ENCODE results near the gene ROBO1.
A peak's percentile ranks its signal among the peaks of the same experiment; 100 is the strongest.

ROBO1 gene

DNA sequence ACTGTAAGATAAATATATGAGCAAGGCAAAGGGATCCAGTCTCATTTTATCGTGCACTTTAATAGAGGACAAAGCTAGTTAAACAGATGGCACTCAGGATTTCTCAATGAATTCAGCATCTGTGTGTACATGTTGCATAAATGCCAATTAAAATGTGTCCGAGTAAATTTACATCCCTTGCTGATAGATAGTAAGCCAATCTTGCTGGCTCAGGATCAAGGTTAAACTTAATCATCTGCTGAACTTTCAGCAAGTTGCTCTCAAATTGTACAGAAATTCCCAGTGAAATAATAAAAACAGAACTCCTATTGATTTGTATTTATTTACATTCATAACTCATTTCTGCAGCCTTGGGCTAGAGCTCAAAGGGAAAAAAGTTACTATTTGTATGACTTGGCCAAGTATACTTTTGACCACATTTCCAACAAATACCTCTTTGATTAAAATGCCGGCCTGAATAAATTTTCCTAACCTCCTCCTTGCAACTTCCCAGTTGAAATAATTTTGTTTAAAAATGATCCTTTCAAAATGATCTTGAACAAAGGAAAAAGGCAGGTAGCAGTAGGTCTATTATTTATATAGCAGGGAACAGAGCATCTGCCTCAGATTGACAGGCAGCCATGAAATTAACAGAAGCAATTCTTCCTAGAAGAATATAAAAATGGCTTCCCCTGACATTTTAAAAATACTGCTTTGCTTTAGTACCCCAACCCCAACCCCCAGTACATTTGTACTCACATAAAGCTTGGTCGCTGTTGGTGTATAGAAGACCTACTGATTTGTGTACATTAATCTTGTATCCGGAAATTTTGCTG is 1001.9 kb downstream of the ROBO1 start:
- TF ChIP-seq, protein P1, sequence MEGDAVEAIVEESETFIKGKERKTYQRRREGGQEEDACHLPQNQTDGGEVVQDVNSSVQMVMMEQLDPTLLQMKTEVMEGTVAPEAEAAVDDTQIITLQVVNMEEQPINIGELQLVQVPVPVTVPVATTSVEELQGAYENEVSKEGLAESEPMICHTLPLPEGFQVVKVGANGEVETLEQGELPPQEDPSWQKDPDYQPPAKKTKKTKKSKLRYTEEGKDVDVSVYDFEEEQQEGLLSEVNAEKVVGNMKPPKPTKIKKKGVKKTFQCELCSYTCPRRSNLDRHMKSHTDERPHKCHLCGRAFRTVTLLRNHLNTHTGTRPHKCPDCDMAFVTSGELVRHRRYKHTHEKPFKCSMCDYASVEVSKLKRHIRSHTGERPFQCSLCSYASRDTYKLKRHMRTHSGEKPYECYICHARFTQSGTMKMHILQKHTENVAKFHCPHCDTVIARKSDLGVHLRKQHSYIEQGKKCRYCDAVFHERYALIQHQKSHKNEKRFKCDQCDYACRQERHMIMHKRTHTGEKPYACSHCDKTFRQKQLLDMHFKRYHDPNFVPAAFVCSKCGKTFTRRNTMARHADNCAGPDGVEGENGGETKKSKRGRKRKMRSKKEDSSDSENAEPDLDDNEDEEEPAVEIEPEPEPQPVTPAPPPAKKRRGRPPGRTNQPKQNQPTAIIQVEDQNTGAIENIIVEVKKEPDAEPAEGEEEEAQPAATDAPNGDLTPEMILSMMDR (conservative IDR thresholded peaks at IDR 0.05; ENCODE audit: low read depth) = no peak
- DNase-seq (ENCODE audit: low spot score) = no peak
- POLR2A ChIA-PET (ENCODE audit: low non-redundant PET) = no interaction called here
- no peak overlapping the region for H3K27ac ChIP-seq
- CTCF ChIA-PET = no interaction called here

DNA sequence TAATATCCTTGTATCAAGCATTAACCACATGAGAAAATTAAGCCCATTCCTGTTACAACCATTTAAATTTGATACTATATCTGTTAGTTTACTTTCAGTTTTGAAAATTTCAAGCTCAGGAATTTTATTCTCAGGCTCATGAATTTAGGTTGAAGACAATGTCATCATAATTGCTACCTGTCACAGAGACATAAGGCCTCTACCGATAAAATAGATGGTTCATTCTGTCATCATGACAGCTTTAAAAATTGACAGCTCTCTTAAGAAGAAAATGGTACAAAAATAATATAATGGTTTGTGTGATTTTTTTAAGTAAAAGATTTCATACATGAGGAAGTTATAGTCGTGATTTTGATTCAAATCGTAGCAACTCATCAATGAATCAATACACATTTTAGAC is 1003.2 kb downstream of the ROBO1 start:
- ChIA-PET POLR2A (ENCODE audit: low non-redundant PET) (no interaction called here), CTCF (no interaction called here)
- no peak overlapping the region for H3K27ac ChIP-seq
- TF ChIP-seq, protein P1 (conservative IDR thresholded peaks at IDR 0.05; ENCODE audit: low read depth) = no peak
- no peak for DNase-seq (ENCODE audit: low spot score)

DNA sequence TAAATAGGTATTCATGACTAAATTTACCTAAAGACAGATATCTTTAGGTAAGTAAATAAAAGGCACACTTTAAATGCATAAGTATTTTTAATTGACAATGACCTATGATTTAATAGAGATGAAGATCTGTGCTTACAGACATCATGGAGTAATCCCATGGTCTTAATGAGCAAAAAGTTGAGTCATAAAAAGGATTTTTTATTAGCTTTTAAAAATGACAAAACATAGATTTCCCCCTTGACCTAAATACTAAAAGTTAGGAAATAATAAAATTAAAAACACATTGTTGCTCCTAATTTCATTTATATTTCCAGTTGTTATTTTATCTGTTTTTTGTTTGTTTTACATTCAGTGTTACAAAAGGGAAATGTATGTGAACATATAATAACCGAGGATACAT is 1005.7 kb downstream of the ROBO1 start:
- TF ChIP-seq, protein P1 (conservative IDR thresholded peaks at IDR 0.05; ENCODE audit: low read depth) = no peak
- ChIA-PET POLR2A (ENCODE audit: low non-redundant PET) (no interaction called here), CTCF (no interaction called here)
- DNase-seq (ENCODE audit: low spot score) = no peak
- no peak overlapping the region for H3K27ac ChIP-seq

DNA sequence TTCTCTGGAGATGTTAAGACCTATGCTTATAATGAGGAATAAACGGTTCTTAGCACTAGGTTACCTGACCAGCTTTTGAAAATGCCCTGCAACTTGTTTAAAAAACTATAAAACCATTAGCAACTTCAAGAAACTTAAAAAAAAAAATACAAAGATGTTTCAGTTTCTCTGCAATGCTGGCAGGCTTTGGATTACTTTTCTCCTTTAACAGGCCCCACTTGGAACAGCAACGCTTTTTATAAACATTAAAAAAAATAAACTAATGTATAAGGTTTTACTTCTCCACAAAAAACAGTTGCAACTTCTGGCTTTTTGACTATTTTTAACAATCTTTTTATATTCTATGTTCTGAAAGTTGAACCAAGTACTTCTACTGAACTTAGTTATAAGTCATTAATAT is 1006.7 kb downstream of the ROBO1 start:
- no peak overlapping the region for H3K27ac ChIP-seq
- CTCF ChIA-PET = no interaction called here
- TF ChIP-seq, protein P1 (conservative IDR thresholded peaks at IDR 0.05; ENCODE audit: low read depth) = no peak
- no peak for DNase-seq (ENCODE audit: low spot score)
- POLR2A ChIA-PET (ENCODE audit: low non-redundant PET) = no interaction called here

DNA sequence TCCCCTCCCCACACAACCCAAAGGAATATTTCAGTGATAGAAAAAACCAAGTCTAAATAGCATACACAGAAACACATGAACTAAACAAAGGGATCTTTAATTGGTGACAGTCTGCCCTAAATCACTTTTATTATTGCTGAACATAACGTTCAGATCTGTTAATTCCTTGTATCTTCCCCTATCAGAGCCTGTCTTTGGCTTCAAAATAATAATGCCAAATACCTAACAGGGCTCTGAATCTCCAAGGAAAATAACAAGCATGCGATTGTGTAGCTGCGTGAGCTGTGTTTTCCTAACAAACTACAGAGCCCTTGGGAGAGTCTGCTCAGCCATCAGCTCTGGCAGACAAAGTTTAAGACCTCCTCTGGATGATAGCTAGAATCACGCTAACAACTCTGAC is 1010.1 kb downstream of the ROBO1 start:
- no peak for DNase-seq (ENCODE audit: low spot score)
- ChIA-PET CTCF (no interaction called here), POLR2A (ENCODE audit: low non-redundant PET) (no interaction called here)
- TF ChIP-seq, protein P1 (conservative IDR thresholded peaks at IDR 0.05; ENCODE audit: low read depth) = no peak
- no peak overlapping the region for H3K27ac ChIP-seq

DNA sequence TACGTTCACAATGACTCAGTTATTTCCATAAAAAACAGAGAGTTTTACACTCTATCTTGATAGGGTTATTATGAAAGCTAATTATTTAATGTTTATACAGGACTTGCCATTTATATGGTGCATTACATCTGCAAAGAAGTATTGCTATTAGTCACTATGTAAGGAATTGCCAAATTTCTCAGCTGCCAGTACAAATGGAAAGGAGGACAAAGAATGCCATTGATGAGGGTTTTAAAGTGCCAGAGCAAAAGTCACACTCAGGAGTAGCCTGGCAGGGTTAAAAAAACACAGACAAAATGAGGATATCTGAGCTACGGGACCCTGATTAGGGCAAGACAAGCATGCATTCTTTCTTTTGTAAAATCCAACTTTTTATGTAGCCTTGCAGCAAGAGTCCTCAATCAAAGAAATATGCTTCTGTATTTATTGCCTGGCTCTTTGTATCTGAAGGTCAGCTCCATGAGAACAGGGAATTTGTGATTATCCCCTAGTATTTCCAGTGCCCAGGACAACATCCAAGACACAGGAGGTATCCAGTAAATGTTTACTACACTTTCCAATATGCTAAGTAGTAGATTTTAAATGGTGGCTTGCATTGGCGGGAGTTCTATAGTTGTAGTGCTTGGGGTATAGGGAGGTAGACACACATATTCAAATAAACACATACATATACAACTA is 1013.6 kb downstream of the ROBO1 start:
- POLR2A ChIA-PET (ENCODE audit: low non-redundant PET) = no interaction called here
- TF ChIP-seq, protein P1 (conservative IDR thresholded peaks at IDR 0.05; ENCODE audit: low read depth) = no peak
- H3K27ac ChIP-seq = no peak overlapping the region
- DNase-seq (ENCODE audit: low spot score) = peak; percentile 20
- CTCF ChIA-PET = no interaction called here

Measured in RWPE1 (cell line).